IPS-20b (cell line): ENCODE data around the gene TWIST2.

Experiments used
- H3K27ac ChIP-seq: one replicate; pipeline ENCODE4 v1.5.1; 2013; ENCODE audit warnings: low read length
- H3K27me3 ChIP-seq: 2 replicates; pipeline ENCODE4 v1.6.1; 2013; ENCODE audit warnings: mild to moderate bottlenecking, low read length, inconsistent platforms; ENCODE audit not compliant: insufficient read depth
- H3K36me3 ChIP-seq: 2 replicates; pipeline ENCODE4 v1.6.1; 2013; ENCODE audit warnings: low read depth, mild to moderate bottlenecking, inconsistent platforms, low read length, moderate library complexity; ENCODE audit not compliant: insufficient read depth
- H3K4me1 ChIP-seq: 2 replicates; pipeline ENCODE4 v1.6.1; 2013; ENCODE audit warnings: mild to moderate bottlenecking, control low read depth, inconsistent platforms, low read length, moderate library complexity; ENCODE audit not compliant: insufficient read depth
- H3K4me3 ChIP-seq: 2 replicates; pipeline ENCODE4 v1.5.1; 2013; ENCODE audit warnings: mild to moderate bottlenecking, low read length, inconsistent platforms
- H3K9ac ChIP-seq: 2 replicates; pipeline ENCODE4 v1.6.1; 2013; ENCODE audit warnings: low read depth, mild to moderate bottlenecking, inconsistent platforms, low read length, moderate library complexity
- H3K9me3 ChIP-seq: 2 replicates; pipeline ENCODE4 v1.6.1; 2013; ENCODE audit warnings: mild to moderate bottlenecking, low read depth, low read length, inconsistent platforms; ENCODE audit not compliant: insufficient read depth

Gene TWIST2

DNA sequence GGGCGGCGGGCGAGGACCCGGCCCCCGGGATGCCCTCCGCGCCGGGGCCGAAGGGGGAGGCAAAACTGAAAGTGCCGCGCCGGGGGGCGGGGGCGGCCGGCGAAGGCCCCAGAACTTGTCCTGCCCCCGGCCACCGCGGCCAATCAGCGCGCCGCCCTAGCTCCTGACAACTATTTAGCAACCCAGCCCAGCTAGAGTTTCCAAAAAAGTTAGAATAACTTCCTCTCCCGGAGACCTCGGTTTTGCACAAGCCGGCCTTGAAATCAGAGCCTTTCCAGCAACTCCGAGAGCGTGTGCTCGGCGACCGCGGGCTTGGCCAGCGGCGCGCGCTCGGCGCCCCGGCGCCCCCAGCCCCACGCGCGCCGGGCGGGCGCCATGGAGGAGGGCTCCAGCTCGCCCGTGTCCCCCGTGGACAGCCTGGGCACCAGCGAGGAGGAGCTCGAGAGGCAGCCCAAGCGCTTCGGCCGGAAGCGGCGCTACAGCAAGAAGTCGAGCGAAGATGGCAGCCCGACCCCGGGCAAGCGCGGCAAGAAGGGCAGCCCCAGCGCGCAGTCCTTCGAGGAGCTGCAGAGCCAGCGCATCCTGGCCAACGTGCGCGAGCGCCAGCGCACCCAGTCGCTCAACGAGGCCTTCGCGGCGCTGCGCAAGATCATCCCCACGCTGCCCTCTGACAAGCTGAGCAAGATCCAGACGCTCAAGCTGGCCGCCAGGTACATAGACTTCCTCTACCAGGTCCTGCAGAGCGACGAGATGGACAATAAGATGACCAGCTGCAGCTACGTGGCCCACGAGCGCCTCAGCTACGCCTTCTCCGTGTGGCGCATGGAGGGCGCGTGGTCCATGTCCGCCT, at the start of gene TWIST2:
TSS of gene TWIST2 (plus strand) at position 245 of the 850 bp plus-strand sequence. CDS start at position 376, 131 bp downstream.
- peaks cover 95% of the 10 kb centered on the region for H3K27me3 ChIP-seq
- peak within 1 kb of the TSS; percentile 21; the same call in 1 of the 2 replicates for H3K9ac ChIP-seq
- no peaks in the 10 kb centered on the region for H3K36me3 ChIP-seq
- no peak within 1 kb of the TSS for H3K27ac ChIP-seq
- H3K9me3 ChIP-seq = no peaks in the 10 kb centered on the region; the same call in 1 of the 2 replicates
- no peaks in the 10 kb centered on the region for H3K4me1 ChIP-seq
- peak within 1 kb of the TSS; percentile 67 for H3K4me3 ChIP-seq

DNA sequence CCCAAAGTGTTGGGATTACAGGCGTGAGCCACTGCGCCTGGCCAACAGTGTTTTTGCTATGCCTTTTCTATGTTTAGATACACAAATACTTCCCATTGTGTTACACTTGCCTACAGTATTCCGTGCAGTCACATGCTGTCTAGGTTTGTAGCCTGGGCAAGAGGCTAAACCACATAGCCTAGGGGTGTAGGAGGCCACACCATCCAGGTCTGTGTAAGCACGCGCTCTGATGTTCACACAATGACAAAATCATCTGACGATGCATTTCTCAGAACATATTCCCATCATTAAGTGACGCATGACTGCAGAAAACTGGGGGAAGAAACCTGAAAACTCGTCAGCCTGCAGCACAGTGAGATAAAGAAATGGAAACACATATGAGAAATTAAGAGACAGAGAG, 46.1 kb upstream of the TWIST2 start:
- H3K9me3 ChIP-seq = no peaks in the 10 kb centered on the region
- no peak overlapping the region for H3K27ac ChIP-seq
- H3K4me1 ChIP-seq = no peaks in the 10 kb centered on the region
- H3K36me3 ChIP-seq = no peaks in the 10 kb centered on the region
- no peak overlapping the region for H3K4me3 ChIP-seq
- H3K9ac ChIP-seq = no peak overlapping the region
- H3K27me3 ChIP-seq = no peaks in the 10 kb centered on the region

DNA sequence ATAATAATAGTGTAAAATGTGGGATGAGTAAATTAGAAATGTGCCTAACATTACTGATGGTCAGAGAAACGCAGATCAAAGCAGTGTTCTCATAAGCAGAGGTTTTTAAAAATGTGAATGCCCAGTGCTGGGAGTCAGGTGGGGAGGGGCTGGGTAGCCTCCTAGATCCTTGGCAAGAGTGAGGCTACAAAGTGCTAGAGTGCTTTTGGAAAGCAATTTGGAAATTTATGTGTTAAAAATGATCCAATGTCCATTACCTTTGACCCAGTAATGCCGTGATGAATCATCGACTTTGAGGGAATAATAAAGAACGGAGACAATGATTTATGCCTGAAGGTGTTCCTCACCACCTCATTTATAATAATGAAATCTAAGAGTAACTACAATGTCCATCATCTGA, 44.9 kb upstream of the TWIST2 start:
- Histone ChIP-seq H3K9me3 (peaks cover under 1% of the 10 kb centered on the region; the same call in 1 of the 2 replicates), H3K4me3 (no peak overlapping the region), H3K27me3 (no peaks in the 10 kb centered on the region), H3K36me3 (no peaks in the 10 kb centered on the region), H3K27ac (no peak overlapping the region), H3K9ac (no peak overlapping the region), H3K4me1 (no peaks in the 10 kb centered on the region)

DNA sequence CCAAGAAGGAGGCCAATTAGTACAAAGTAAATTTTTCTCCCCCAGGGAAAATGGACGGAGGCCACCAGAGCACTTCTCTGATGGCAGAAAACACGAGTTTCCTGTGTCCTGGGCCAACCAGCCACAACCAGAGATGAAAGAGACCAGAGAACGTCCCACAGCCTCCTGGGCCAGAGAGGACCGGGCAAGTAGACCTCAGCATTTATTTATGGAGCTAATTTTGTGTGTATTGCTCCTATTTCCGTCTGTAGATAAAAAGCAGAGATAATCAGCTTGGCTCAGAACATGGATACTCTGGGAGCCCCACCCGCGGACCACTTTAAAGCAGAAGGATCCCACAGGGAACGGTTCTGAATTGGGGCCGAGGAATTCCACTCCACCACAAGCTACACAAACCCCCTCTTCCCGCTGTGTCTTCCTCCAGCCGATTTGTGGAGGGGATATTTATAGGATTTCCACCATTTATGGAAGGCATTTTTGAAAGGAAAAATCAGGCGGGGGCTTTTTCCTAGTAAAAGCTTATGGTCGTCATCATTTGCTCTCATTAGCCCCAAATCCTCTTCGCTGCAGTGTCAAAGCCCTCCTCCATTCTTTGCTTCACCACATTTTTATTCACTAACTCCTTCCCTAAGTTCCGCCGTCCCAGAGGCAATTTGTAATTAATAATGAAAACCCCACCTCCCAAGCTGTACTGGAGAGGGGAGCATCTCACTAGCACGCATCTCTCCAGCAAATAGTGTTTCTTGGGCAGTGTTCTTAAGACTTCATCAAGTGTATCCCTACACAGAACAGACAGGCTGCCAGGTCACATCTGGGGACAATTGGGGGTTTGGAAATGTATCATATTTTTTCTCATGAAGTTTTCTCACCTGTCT, 43.7 kb upstream of the TWIST2 start:
- Histone ChIP-seq H3K27me3 (no peaks in the 10 kb centered on the region), H3K27ac (no peak overlapping the region), H3K9me3 (peaks cover 13% of the 10 kb centered on the region), H3K36me3 (no peaks in the 10 kb centered on the region), H3K9ac (no peak overlapping the region), H3K4me1 (no peaks in the 10 kb centered on the region), H3K4me3 (no peak overlapping the region)

DNA sequence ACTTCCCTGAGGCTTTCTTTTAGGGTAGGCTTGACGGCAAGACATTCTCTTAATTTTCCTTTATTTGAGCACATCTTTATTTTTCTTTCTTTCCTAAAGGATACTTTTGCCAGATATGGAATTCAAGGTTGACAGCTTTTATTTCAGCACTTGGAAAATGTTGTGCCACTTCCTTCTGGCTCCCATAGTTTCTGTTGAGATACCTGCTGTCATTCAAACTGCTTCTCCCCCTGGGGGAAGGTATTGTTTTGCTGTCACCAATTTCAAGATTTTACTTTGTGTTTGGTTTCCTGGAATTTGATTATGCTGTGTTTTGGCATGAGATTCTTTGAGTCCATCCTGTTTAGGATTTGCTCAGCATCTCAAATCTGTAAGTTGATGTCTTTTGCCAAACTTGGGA, 39.1 kb upstream of the TWIST2 start:
- H3K36me3 ChIP-seq = no peaks in the 10 kb centered on the region
- H3K27ac ChIP-seq = no peak overlapping the region
- H3K9me3 ChIP-seq = peaks cover 21% of the 10 kb centered on the region
- no peaks in the 10 kb centered on the region for H3K4me1 ChIP-seq
- no peak overlapping the region for H3K9ac ChIP-seq
- H3K27me3 ChIP-seq = no peaks in the 10 kb centered on the region
- H3K4me3 ChIP-seq = no peak overlapping the region

DNA sequence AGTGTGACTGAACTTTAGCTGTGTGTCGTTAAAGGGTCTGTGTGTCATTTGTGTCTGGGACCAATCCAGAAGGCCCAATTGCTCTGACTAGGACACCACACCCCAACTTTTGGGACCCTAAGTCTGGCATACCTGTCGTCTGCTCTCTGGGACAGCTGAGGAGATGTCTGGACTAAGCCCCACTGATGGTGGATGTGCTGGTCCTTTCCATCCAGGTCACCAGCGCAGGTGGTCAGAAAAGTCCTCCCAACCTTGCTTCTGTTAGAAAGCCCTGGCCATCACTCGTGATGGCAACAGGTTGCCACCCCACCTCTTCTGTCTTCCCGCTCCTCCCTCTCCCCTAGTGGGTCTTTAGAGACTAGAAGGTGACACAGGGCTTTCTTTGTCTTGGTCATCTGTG, 37.6 kb upstream of the TWIST2 start:
- Histone ChIP-seq H3K27ac (no peak overlapping the region), H3K9me3 (peaks cover 21% of the 10 kb centered on the region), H3K27me3 (no peaks in the 10 kb centered on the region), H3K9ac (no peak overlapping the region), H3K4me3 (no peak overlapping the region), H3K4me1 (no peaks in the 10 kb centered on the region), H3K36me3 (no peaks in the 10 kb centered on the region)

DNA sequence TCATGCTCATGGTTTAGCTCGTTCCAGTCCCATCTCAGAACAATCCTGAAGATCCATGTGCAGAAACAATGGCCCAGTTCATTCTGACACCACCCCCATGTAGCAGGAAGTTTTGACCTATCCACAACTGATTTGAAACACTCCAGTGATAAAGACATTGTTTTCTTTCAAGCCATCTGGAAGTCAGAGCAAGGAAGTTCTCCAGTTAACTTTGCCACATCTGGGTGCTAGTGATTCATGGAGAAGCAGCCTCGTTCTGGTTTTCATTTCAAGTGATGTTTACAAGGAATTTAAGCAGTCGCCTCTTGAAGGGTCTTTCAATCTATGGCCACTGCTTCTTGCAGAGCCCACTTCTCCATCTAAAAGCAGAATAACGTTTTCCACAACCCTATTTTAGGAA, 36.6 kb upstream of the TWIST2 start:
- Histone ChIP-seq H3K4me3 (no peak overlapping the region), H3K4me1 (no peaks in the 10 kb centered on the region), H3K9ac (no peak overlapping the region), H3K27ac (no peak overlapping the region), H3K9me3 (peaks cover 21% of the 10 kb centered on the region), H3K27me3 (no peaks in the 10 kb centered on the region; the same call in 1 of the 2 replicates), H3K36me3 (no peaks in the 10 kb centered on the region)

DNA sequence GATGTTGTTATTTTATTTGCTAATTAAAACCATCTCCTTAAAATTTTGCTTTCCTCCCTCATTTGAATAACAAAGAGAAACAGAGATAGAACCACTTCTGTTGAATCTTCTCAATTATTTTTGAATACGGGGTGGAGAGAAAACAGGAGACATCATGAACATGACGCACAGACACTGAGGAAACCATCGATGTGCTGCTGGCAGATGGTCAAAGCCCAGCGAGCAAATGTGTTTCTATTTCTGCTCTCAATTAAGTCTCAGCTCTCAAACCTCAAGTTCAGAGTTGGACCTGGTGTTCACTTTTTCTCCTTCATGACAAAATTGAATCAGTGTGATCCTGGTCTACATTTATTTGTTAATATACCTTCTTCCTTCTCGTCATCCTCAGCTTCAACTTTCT, 36.1 kb upstream of the TWIST2 start:
- H3K27ac ChIP-seq = no peak overlapping the region
- H3K9ac ChIP-seq = no peak overlapping the region
- H3K9me3 ChIP-seq = peaks cover 21% of the 10 kb centered on the region
- no peak overlapping the region for H3K4me3 ChIP-seq
- no peaks in the 10 kb centered on the region for H3K4me1 ChIP-seq
- H3K27me3 ChIP-seq = no peaks in the 10 kb centered on the region; the same call in 1 of the 2 replicates
- H3K36me3 ChIP-seq = no peaks in the 10 kb centered on the region

DNA sequence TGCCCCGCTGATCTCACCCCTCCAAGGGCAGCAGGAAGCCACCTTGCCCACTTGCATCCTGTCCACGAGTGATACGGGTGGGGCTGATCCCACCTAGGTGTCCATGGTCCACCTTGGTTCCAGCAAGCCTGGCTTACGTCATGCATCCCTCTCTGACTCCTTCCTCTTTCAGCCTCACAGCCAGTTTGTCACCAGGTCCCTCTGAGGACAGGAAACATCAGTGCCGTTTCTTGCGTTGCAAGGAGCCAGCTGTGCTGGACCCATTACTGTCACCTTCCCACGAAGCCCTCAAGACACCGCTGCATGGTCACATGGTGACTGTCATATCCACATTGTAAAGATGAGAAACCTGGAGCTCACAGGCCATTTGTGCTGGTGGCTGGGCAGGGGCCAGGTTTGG, 34.8 kb upstream of the TWIST2 start:
- H3K36me3 ChIP-seq = no peaks in the 10 kb centered on the region
- H3K9ac ChIP-seq = no peak overlapping the region
- H3K4me1 ChIP-seq = peaks cover 8% of the 10 kb centered on the region; the same call in 1 of the 2 replicates
- no peaks in the 10 kb centered on the region; the same call in 1 of the 2 replicates for H3K27me3 ChIP-seq
- H3K9me3 ChIP-seq = peaks cover 19% of the 10 kb centered on the region
- no peak overlapping the region for H3K27ac ChIP-seq
- no peak overlapping the region for H3K4me3 ChIP-seq

DNA sequence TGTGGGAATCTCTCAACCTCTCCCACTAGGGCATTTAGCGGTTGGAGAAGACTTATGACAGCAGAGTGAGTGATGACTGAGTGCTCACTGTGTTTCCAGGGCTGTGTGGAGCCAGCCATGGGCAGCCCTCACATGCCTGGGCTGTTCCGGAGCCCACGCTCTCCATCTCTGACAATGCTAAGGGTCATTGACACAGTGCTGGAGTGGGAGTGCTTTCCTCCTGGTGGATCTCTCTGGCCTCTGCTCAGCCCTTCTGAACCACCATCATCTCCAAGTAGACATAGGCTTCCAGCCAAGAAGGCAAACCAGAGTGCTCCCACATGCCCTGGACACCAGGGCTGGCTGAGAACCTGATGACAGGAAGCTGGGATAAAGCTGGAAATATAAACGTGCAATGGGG, 33.1 kb upstream of the TWIST2 start:
- peaks cover 8% of the 10 kb centered on the region; the same call in 1 of the 2 replicates for H3K4me1 ChIP-seq
- H3K27me3 ChIP-seq = no peaks in the 10 kb centered on the region; the same call in 1 of the 2 replicates
- H3K36me3 ChIP-seq = no peaks in the 10 kb centered on the region
- H3K9ac ChIP-seq = no peak overlapping the region
- no peak overlapping the region for H3K4me3 ChIP-seq
- H3K27ac ChIP-seq = no peak overlapping the region
- H3K9me3 ChIP-seq = peaks cover 4% of the 10 kb centered on the region

DNA sequence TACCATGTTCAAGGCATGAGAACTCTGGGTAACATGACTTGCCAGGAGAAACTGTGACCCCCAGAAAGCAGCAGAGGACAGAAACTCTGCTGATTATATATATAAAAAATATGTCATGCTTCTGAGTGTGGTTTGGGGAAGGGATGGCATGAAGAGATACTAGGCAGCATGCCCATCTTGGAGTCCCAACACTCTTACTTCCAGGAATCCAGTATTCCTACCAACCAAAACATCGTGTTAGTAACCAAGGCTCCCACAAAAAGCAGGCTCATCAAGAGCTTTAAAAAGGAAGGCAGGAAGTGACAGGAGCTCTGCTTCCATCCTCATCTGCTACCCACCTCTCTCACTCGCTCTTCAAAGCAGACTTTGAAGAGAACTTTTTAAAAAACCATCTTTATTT, 31.6 kb upstream of the TWIST2 start:
- Histone ChIP-seq H3K36me3 (no peaks in the 10 kb centered on the region), H3K4me3 (no peak overlapping the region), H3K4me1 (peaks cover 10% of the 10 kb centered on the region), H3K27ac (no peak overlapping the region), H3K9ac (no peak overlapping the region), H3K9me3 (no peaks in the 10 kb centered on the region), H3K27me3 (no peaks in the 10 kb centered on the region; the same call in 1 of the 2 replicates)
